B cell (primary cell): ENCODE measurements around the gene KCTD7. TPM values are rescaled to one million over a fixed set of nuclear protein-coding genes. Genes with fewer than 3 reads are reported as not detected.

ENCODE experiments used
- ATAC-seq: fragments of 200-7000 bp; cut with Tn5 transposase; one replicate; pipeline ENCODE4 v1.10.0; 2021; ENCODE audit warnings: low read depth, mild to moderate bottlenecking, moderate number of reproducible peaks, moderate library complexity
- CTCF ChIA-PET: fragments of 350-600 bp; sonication (Branson Sonifier 250); formaldehyde crosslinking; loops from one replicate; lab custom pipeline; 2021; ENCODE audit warnings: antibody characterized with exemption, inconsistent platforms; lab: Charles Lee
- POLR2A ChIA-PET: fragments of 350-600 bp; sonication (Branson Sonifier 250); formaldehyde crosslinking; loops from one replicate; lab custom pipeline; 2021; ENCODE audit warnings: antibody characterized with exemption; lab: Charles Lee
- DNase-seq: peaks from one replicate; pipeline ENCODE4 v3.0.0; 2013
- H2AFZ ChIP-seq: 2 replicates; pipeline ENCODE4 v1.6.1; 2012; ENCODE audit warnings: mild to moderate bottlenecking, low read depth, low read length; ENCODE audit not compliant: insufficient read depth, poor library complexity, severe bottlenecking
- H3K27ac ChIP-seq, 2 donors: 1 replicate in 1 of 2; 2 replicates in 1 of 2; pipeline ENCODE4 v1.5.1; 2012 to 2013; ENCODE audit warnings: low read length in 2 of 2, mild to moderate bottlenecking in 2 of 2, moderate library complexity in 1 of 2
- H3K27me3 ChIP-seq, 4 experiments: fragments of 200-600 bp in 1 of 4; sonication (generic) in 1 of 4; replicated peaks in 1 of 4; 1 replicate in 2 of 4; 2 replicates in 2 of 4; pipeline versions ENCODE4 v1.6.1 to v1.7.0; 2013 to 2016; ENCODE audit warnings: low read length in 3 of 4, mild to moderate bottlenecking in 2 of 4, mixed read lengths in 1 of 4, moderate library complexity in 1 of 4; ENCODE audit not compliant: insufficient read depth in 4 of 4, control insufficient read depth in 3 of 4; ENCODE audit errors: control extremely low read depth in 1 of 4
- H3K36me3 ChIP-seq, 2 experiments: replicated peaks in 1 of 2; 1 replicate in 1 of 2; 2 replicates in 1 of 2; pipeline versions ENCODE4 v1.6.1 to v1.7.1; 2013; ENCODE audit warnings: low read length in 1 of 2; ENCODE audit not compliant: insufficient read depth in 2 of 2, control insufficient read depth in 1 of 2; ENCODE audit errors: control extremely low read depth in 1 of 2, extremely low read depth in 1 of 2
- H3K4me1 ChIP-seq, 2 donors: fragments of 200-600 bp in 1 of 2; sonication (generic) in 1 of 2; 1 replicate in 1 of 2; 2 replicates in 1 of 2; pipeline versions ENCODE4 v1.5.1 to v1.6.1; 2013 to 2017; ENCODE audit warnings: low read length in 2 of 2; ENCODE audit not compliant: control insufficient read depth in 2 of 2, insufficient read depth in 2 of 2
- H3K4me2 ChIP-seq: replicated peaks from 2 replicates; pipeline ENCODE3; 2012; ENCODE audit warnings: mild to moderate bottlenecking, low read depth, low read length; ENCODE audit not compliant: poor library complexity, severe bottlenecking
- H3K4me3 ChIP-seq, 5 experiments: fragments of 200-600 bp in 1 of 5; sonication (generic) in 1 of 5; 1 replicate in 3 of 5; 2 replicates in 2 of 5; pipeline versions ENCODE4 v1.5.1 to v1.7.0; 2011 to 2016; ENCODE audit warnings: low read length in 4 of 5, mild to moderate bottlenecking in 4 of 5, low read depth in 2 of 5, control low read depth in 1 of 5, moderate library complexity in 1 of 5; ENCODE audit not compliant: insufficient read depth in 1 of 5; ENCODE audit errors: control extremely low read depth in 1 of 5, extremely low read depth in 1 of 5
- H3K79me2 ChIP-seq: fragments of 200-600 bp; sonication (generic); one replicate; pipeline ENCODE4 v1.6.0; 2016; ENCODE audit warnings: low read length; ENCODE audit not compliant: control insufficient read depth, insufficient read depth
- H3K9ac ChIP-seq: fragments of 200-600 bp; sonication (generic); 2 replicates; pipeline ENCODE4 v1.6.1; 2017; ENCODE audit warnings: mild to moderate bottlenecking, low read length, moderate library complexity
- H3K9me3 ChIP-seq, 3 donors: one replicate each; pipeline versions ENCODE4 v1.6.1 to v1.7.1; 2013; ENCODE audit warnings: low read length in 2 of 3; ENCODE audit not compliant: control insufficient read depth in 2 of 3, insufficient read depth in 1 of 3; ENCODE audit errors: control extremely low read depth in 1 of 3
- H4K20me1 ChIP-seq: 2 replicates; pipeline ENCODE4 v1.6.0; 2012; ENCODE audit warnings: mild to moderate bottlenecking, low read length; ENCODE audit not compliant: insufficient read depth, control insufficient read depth, poor library complexity, severe bottlenecking
- H3K27ac Mint-ChIP-seq: one replicate; pipeline ENCODE4 v1.8.0; 2021; ENCODE audit warnings: mixed read lengths
- H3K27me3 Mint-ChIP-seq: one replicate; pipeline ENCODE4 v1.8.0; 2021; ENCODE audit warnings: mixed read lengths
- H3K4me1 Mint-ChIP-seq: one replicate; pipeline ENCODE4 v1.8.0; 2021; ENCODE audit warnings: mixed read lengths
- H3K4me3 Mint-ChIP-seq: one replicate; pipeline ENCODE4 v1.8.0; 2021; ENCODE audit warnings: mixed read lengths
- H3K9me3 Mint-ChIP-seq: one replicate; pipeline ENCODE4 v1.8.0; 2022; ENCODE audit warnings: mixed read lengths; ENCODE audit not compliant: insufficient read depth
- CTCF ChIP-seq: fragments of 200-600 bp; IDR thresholded peaks from one replicate; pipeline ENCODE4 v1.8.0; 2022; ENCODE audit warnings: antibody characterized with exemption, mild to moderate bottlenecking
- EZH2 ChIP-seq: IDR thresholded peaks from 2 replicates; pipeline ENCODE4 v1.6.1; 2012; ENCODE audit warnings: borderline replicate concordance, low read depth, mild to moderate bottlenecking, moderate library complexity, low read length; ENCODE audit not compliant: insufficient read depth, poor library complexity, severe bottlenecking
- WGBS: methylation state at CpG from one replicate; pipeline ENCODE4 v1.1.5; 2013; ENCODE audit warnings: missing lambda C conversion rate; ENCODE audit not compliant: insufficient coverage; 5-methylcytosine and 5-hydroxymethylcytosine counted together
- intact Hi-C: fragments of 100-400 bp; cut with micrococcal nuclease; formaldehyde crosslinking; loops from one replicate; pipeline ENCODE4 v1.10.0; 2022
- polyA plus RNA-seq: library from polyadenylated mRNA; depleted of rRNA; stranded (reverse); fragments of >200 nt; gene quantifications from 2 replicates; pipeline ENCODE4 v1.2.3, GENCODE V29; 2012
- total RNA-seq, 2 donors: library from RNA; stranded (reverse); fragments of 120-200 nt in 1 of 2; gene quantifications; 1 replicate in 1 of 2; 2 replicates in 1 of 2; pipeline versions ENCODE4 v1.2.3 to v1.2.4, GENCODE V29; 2013 to 2022

The KCTD7 gene
- total and polyA plus RNA-seq, 2 donors (not counting 1 experiment from before 2014, with no cell fraction given): 44.4 to 48.2 TPM

- Histone ChIP-seq H3K9ac (no peak overlapping the region), H3K4me2 (no peak overlapping the region), H3K27me3 (no peaks in the 10 kb centered on the region), H4K20me1 (peaks cover 18% of the 10 kb centered on the region), H3K36me3 (no peaks in the 10 kb centered on the region), H3K27ac (no peak overlapping the region), H2AFZ (no peak overlapping the region), H3K4me1 (no peaks in the 10 kb centered on the region), H3K79me2 (peaks cover 44% of the 10 kb centered on the region), H3K9me3 (peaks cover 0 to 9% (median 0%) of the 10 kb centered on the region in 3 donors), H3K4me3 (no peak overlapping the region)
- Mint-ChIP-seq H3K4me1 (no peaks in the 10 kb centered on the region), H3K9me3 (no peaks in the 10 kb centered on the region), H3K4me3 (no peak overlapping the region), H3K27me3 (no peaks in the 10 kb centered on the region), H3K27ac (no peak overlapping the region)
- ATAC-seq (no peak), DNase-seq (no peak)
- TF ChIP-seq CTCF: no peak
- TF ChIP-seq EZH2: no peak
- intact Hi-C loops: no loop called here
- WGBS: 97% methylated on average over 8 of the region's 8 CpGs
- ChIA-PET POLR2A (no interaction called here), CTCF (no interaction called here)
These were observed 37.8 kb downstream of the KCTD7 start for GRCh38 chr7:66666313-66666952.

- DNase-seq (no peak), ATAC-seq (no peak)
- no peak overlapping the region for H3K27ac Mint-ChIP-seq
- no peaks in the 10 kb centered on the region for H3K4me1 Mint-ChIP-seq
- Histone ChIP-seq H3K79me2 (peaks cover 38% of the 10 kb centered on the region), H3K9me3 (peaks cover 0 to 8% (median 0%) of the 10 kb centered on the region in 3 donors), H3K4me1 (no peaks in the 10 kb centered on the region), H3K4me2 (no peak overlapping the region), H3K9ac (no peak overlapping the region), H3K27ac (no peak overlapping the region), H3K4me3 (no peak overlapping the region), H3K36me3 (no peaks in the 10 kb centered on the region), H2AFZ (no peak overlapping the region), H4K20me1 (peaks cover 18% of the 10 kb centered on the region), H3K27me3 (no peaks in the 10 kb centered on the region)
- H3K4me3 Mint-ChIP-seq: no peak overlapping the region
- H3K27me3 Mint-ChIP-seq: no peaks in the 10 kb centered on the region
- POLR2A ChIA-PET: no interaction called here
- WGBS: 98% methylated on average over 8 of the region's 11 CpGs
- CTCF ChIA-PET: no interaction called here
- H3K9me3 Mint-ChIP-seq: no peaks in the 10 kb centered on the region
- intact Hi-C loops: no loop called here
- no peak for TF ChIP-seq EZH2
- TF ChIP-seq CTCF: no peak
These were observed 38.5 kb downstream of the KCTD7 start for GRCh38 chr7:66667023-66667728.
